HK-2 (cell line): Measurements from ENCODE around the gene FSD2.

ENCODE experiments used
- DNase-seq: peaks from one replicate; pipeline ENCODE4 v3.0.0-alpha.2; 2018; ENCODE audit not compliant: unreplicated experiment

Gene FSD2

GRCh38 chr15:82805994-82806406, at the start of gene FSD2:
FSD2 (minus strand) TSS chr15:82806069; CDS start chr15:82787390, 18,679 bp downstream.
- peak; percentile 27 for DNase-seq

DNA sequence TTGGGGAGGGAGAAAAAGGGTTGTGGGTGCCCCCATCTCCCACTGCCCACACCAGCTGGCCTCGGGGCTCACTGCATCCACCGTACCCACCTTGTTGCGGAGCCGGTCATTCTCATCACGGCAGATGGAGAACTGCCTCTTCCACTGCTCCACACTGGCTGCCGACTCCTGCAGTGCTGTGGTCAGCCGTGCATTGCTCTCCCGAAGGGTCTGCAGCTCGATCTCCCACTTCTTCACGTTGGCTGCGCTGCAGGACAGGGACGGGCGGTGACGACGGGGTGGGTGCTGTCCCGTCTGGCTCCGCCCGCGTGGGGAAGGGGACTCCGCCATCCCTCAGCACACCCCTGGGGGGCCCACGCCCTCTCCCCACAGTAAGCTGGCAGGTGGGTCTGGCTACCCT, 48.7 kb upstream of the FSD2 start:
- no peak for DNase-seq

- DNase-seq, result no peak
Observed at GRCh38 chr15:82852941-82853561, 47.2 kb upstream of the FSD2 start.

- no peak for DNase-seq
Observed at GRCh38 chr15:82851981-82852511, 46.2 kb upstream of the FSD2 start.

- DNase-seq, result no peak
Observed at GRCh38 chr15:82851306-82851850, 45.5 kb upstream of the FSD2 start.

- DNase-seq, result no peak
Observed at GRCh38 chr15:82850731-82851130, 44.9 kb upstream of the FSD2 start.

DNA sequence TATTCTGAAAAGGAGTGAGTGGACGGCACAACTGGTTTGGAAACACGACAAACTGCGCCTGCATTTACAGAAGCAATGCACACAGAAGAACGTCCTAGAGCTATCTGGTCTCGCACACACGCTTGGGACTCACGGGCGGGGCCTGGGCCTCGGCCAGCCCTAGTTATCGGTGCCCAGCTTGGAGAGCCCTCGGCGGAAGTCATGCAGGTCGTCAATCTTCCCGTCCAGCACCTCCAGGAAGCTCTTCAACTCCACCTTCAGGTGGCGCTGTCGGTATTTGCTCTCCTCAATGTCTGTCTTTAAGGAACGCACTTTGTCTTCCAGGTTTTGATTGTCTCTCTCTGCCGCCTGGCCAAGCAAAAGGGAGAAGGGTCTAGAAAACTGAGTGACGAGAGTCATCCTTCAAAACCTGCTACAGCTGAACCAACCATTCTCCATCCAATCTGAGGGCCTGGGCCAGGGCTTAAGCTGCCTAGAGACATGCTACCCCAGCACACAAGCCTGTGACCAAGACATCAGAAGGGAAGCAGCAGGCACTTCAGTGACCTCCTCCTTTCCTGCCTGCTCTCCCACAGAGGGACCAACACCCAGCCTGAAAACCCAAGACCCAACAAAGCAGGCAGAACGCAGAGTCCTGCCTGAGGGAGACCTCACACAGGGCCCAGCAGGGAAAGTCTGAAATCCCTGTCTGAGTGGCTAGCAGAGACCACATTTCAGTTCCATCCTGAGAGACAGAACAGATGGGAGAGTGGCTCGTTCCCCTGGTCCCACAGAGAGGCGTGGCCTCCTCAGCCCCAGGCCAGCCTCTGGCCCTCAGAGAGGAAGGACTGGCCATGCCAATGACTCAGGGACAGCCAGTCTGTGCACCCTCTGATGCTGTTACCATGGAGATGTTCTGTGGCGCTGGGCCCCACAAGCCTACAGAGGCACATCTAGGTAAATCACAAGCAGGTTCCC, 44.0 kb upstream of the FSD2 start:
- no peak for DNase-seq

GRCh38 chr15:82848241-82848993, 42.5 kb upstream of the FSD2 start:
- DNase-seq, result no peak

- no peak for DNase-seq
Observed at GRCh38 chr15:82847703-82848102, 41.8 kb upstream of the FSD2 start.

GRCh38 chr15:82846621-82847020, 40.8 kb upstream of the FSD2 start:
- no peak for DNase-seq

- no peak for DNase-seq
Observed at GRCh38 chr15:82845686-82846085, 39.8 kb upstream of the FSD2 start.

DNA sequence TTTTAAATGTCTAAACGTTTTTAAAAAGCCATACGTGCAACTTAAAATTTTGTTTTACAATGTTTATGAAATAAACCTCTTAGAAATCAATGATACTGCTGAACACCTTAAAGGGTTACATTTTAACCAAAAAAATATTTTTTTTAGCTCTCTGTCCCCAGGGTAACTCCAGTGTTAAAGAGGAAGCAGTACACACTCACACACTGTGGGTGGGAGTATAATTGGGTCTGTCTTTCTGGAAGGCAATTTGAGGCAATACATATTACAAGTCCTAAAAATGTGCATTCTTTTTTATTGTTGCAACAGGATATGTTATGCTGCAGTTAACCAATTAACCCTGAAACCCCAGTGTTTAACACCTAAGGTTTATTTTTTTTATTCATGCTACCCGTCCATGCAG, 37.7 kb upstream of the FSD2 start:
- no peak for DNase-seq

GRCh38 chr15:82840166-82840565, 34.3 kb upstream of the FSD2 start:
- DNase-seq, result no peak

GRCh38 chr15:82839136-82839535, 33.3 kb upstream of the FSD2 start:
- DNase-seq, result no peak

GRCh38 chr15:82838096-82838735, 32.3 kb upstream of the FSD2 start:
- no peak for DNase-seq

DNA sequence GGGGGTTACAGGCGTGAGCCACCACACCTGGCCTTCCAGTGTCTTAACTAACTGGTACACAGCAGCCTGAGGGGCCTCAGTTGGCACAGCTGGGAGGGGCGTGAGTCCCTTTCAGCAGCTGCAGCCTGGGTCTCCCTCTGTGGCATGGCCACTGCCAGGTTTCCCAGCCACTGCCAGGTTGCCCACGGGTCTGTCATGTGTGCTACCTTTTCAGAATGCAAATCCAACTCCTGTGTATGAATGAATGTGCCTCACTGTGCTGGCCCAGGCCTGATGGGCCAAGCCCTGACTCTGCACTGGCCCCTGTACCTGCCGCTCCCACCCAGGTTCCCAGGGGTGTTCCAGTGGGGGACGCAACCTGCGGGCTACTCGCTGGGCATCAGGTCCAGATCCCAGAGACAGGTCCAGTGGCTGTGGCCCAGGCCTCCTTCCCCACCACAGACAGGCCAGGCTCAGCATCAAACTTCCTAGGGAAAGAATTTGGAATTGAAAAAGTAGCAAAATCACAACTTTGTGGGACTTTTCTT, 29.6 kb upstream of the FSD2 start:
- DNase-seq, result no peak

GRCh38 chr15:82833362-82833682, 27.5 kb upstream of the FSD2 start:
- no peak for DNase-seq

DNA sequence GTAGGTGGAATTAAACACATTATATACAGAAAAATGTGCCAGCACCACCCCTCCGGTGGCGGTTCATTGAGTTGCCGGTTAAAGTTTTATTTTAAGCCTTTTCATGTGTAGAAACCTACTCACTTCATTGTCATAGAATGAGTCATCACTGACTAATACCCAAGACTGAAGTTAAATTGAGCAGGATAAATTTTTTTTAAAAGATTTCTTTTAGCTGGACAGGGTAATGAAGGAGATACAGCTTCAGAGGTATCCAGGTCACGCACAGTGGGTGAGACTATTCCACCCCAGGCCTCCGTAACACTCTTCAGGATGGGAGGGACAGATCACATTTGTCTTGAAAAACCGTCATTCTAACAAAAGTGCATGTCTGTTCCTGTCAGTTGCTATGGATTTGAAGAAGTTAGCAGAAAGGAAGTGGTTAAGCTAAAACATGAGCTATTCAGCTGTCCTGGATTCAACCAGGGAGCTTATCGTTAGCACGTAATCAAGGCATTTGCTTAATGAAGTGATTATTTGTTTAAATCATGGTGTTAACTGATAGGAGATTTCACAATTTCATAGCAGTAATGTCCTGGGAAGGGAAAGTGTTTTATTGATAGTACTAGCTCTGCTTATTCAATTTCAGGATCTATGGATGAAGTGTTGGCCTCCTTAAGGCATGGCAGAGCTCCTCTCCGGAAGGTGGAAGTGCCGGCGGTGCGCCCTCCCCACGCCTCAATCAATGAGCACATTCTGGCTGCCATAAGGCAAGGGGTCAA, 26.9 kb upstream of the FSD2 start:
- peak; percentile 49 for DNase-seq

DNA sequence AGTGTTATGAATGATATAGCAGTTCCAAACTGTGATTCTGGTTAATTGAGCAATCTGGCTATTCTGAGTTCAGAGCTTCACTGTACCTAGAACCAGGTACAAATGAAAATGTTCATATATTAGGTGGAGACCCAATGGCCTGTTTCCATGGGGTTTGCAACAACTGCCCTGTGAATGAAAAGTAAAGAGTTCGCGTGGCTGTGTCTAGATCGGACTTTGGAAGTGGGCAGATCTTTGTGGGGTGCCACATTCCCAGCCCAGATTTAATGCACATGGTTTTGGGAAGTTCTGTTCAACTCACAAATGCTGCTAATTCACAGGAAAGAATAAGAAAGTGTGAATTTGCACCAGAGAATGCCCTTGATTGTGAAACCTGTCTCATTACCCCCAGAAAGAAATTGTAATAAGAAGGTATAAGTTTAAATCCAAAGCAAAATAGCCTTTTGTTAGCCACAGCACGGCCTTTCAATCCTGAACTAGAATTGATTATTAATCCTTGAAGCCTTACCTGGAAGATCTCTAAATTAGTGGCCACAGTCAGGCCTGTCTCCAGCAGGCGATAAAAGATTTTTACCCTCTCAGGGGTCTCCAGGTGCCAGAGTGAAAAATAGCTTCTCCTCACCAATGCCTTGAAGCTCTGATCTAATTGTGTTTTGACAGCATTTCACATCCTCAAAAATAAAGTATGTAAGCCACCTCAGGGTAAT, 26.2 kb upstream of the FSD2 start:
- DNase-seq, result no peak
